HepG2 (cell line): Measurements from ENCODE around the gene ACTL6A. TPM values are rescaled to one million over a fixed set of nuclear protein-coding genes. Genes with fewer than 3 reads are reported as not detected.

Experiments
- NFIB ChIP-seq: sonication (generic); formaldehyde crosslinking; IDR thresholded peaks from 2 replicates; pipeline ENCODE4 v1.9.0; 2021; ENCODE audit warnings: missing genetic modification reagents, mild to moderate bottlenecking, borderline replicate concordance
- RELA ChIP-seq: sonication (generic); formaldehyde crosslinking; IDR thresholded peaks from 2 replicates; pipeline ENCODE4 v1.4.0; 2020; ENCODE audit warnings: missing genetic modification reagents
- STAG1 ChIP-seq: sonication (generic); formaldehyde crosslinking; IDR thresholded peaks from 2 replicates; pipeline ENCODE4 v1.4.0; 2020; ENCODE audit warnings: missing genetic modification reagents
- ZFP1 ChIP-seq: IDR thresholded peaks from 2 replicates; pipeline ENCODE4 v1.6.1; 2016
- ZNF260 ChIP-seq: sonication (generic); formaldehyde crosslinking; IDR thresholded peaks from 2 replicates; pipeline ENCODE4 v1.4.0; 2020; ENCODE audit warnings: missing genetic modification reagents, low read depth, mild to moderate bottlenecking, borderline replicate concordance
- ZNF350 ChIP-seq: sonication (generic); formaldehyde crosslinking; IDR thresholded peaks from 2 replicates; pipeline ENCODE4 v1.4.0; 2020; ENCODE audit warnings: mild to moderate bottlenecking, low read depth, missing genetic modification reagents, borderline replicate concordance
- ZNF460 ChIP-seq: sonication (generic); formaldehyde crosslinking; IDR thresholded peaks from 2 replicates; pipeline ENCODE4 v1.5.1; 2020; ENCODE audit warnings: missing genetic modification reagents, mild to moderate bottlenecking, borderline replicate concordance
- ZNF550 ChIP-seq: sonication (generic); formaldehyde crosslinking; IDR thresholded peaks from 2 replicates; pipeline ENCODE4 v1.4.0; 2020; ENCODE audit warnings: mild to moderate bottlenecking, missing genetic modification reagents, borderline replicate concordance
- ZNF891 ChIP-seq: sonication (generic); formaldehyde crosslinking; IDR thresholded peaks from 2 replicates; pipeline ENCODE4 v1.5.0; 2020; ENCODE audit warnings: mild to moderate bottlenecking, missing genetic modification reagents
- polyA plus RNA-seq, 8 experiments: library from polyadenylated mRNA; depleted of rRNA in 3 of 8; stranded (reverse) in 7 of 8; unstranded in 1 of 8; fragments of >200 nt; fragmentation: Illumina TruSeq in 4 of 8; extraction: Trizol in 4 of 8; gene quantifications; 2 replicates each; pipeline versions ENCODE4 v1.2.1 to v1.2.3, GENCODE V29; 2011 to 2016; ENCODE audit warnings: low read depth in 4 of 8, missing spikeins in 1 of 8, mixed read lengths in 1 of 8; ENCODE audit not compliant: insufficient read depth in 1 of 8
- total RNA-seq, 5 experiments: library from RNA; depleted of rRNA; stranded (reverse); fragments of >200 nt; fragmentation: Illumina TruSeq; extraction: Trizol; gene quantifications; 2 replicates each; pipeline ENCODE4 v1.2.3, GENCODE V29; 2016; ENCODE audit warnings: low read depth in 1 of 5
- TF ChIP-seq, protein P1 (sequence below): sonication (generic); formaldehyde crosslinking; IDR thresholded peaks from 2 replicates; pipeline ENCODE4 v1.4.0; 2020; ENCODE audit warnings: missing genetic modification reagents, borderline replicate concordance
- TF ChIP-seq, protein P2 (sequence below): sonication (generic); formaldehyde crosslinking; IDR thresholded peaks from 2 replicates; pipeline ENCODE4 v1.9.0; 2021; ENCODE audit warnings: missing genetic modification reagents, mild to moderate bottlenecking, borderline replicate concordance
- TF ChIP-seq, protein P3 (sequence below): conservative IDR thresholded peaks from 2 replicates; pipeline ENCODE4 v1.6.1; 2018; ENCODE audit warnings: missing genetic modification reagents
- TF ChIP-seq, protein P4 (sequence below): fragments of 450-650 bp; IDR thresholded peaks from 2 replicates; pipeline ENCODE4 v1.6.1; 2017; ENCODE audit warnings: mild to moderate bottlenecking
- TF ChIP-seq, protein P5 (sequence below): sonication (generic); formaldehyde crosslinking; IDR thresholded peaks from 2 replicates; pipeline ENCODE4 v1.4.0; 2020; ENCODE audit warnings: low read depth, missing genetic modification reagents

Gene ACTL6A
- total and polyA plus RNA-seq, 2 of the 13 experiments (the other 11 are each of a cell fraction or from before 2014, with no cell fraction given) = 58.1 to 84.1 TPM

DNA sequence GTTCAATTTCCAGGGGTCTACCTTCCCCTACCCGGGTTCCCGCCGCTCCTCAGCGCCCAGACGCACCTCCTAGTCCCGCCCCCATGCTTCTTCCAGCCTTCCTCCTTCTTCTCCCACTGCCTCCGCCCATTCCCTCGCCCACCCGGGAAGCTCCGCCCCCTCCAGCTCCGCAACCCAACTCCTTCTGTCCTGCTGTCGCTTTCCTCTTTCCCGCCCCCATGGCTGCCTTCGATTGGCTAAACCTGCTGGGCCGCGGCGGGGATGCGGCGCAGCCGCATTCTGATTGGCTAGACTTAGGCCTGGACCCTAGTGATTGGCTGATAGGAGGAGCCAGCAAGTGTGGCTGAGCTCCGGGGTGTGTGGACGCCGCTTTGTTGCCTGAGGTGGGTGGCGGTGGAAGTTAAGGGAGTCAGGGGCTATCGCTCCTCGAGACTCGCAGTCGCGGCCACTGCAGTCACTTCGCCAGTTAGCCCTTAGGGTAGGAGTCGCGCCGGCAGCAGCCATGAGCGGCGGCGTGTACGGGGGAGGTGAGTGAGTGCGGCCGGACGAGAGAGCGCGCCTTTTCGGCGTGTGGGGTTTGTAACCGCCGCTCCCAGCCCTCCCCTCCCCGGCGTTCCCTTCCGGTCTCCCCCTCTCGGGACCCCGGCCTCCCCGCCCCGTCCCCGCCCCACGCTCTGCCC is at the start of gene ACTL6A (continued):
- TF ChIP-seq, protein P1, sequence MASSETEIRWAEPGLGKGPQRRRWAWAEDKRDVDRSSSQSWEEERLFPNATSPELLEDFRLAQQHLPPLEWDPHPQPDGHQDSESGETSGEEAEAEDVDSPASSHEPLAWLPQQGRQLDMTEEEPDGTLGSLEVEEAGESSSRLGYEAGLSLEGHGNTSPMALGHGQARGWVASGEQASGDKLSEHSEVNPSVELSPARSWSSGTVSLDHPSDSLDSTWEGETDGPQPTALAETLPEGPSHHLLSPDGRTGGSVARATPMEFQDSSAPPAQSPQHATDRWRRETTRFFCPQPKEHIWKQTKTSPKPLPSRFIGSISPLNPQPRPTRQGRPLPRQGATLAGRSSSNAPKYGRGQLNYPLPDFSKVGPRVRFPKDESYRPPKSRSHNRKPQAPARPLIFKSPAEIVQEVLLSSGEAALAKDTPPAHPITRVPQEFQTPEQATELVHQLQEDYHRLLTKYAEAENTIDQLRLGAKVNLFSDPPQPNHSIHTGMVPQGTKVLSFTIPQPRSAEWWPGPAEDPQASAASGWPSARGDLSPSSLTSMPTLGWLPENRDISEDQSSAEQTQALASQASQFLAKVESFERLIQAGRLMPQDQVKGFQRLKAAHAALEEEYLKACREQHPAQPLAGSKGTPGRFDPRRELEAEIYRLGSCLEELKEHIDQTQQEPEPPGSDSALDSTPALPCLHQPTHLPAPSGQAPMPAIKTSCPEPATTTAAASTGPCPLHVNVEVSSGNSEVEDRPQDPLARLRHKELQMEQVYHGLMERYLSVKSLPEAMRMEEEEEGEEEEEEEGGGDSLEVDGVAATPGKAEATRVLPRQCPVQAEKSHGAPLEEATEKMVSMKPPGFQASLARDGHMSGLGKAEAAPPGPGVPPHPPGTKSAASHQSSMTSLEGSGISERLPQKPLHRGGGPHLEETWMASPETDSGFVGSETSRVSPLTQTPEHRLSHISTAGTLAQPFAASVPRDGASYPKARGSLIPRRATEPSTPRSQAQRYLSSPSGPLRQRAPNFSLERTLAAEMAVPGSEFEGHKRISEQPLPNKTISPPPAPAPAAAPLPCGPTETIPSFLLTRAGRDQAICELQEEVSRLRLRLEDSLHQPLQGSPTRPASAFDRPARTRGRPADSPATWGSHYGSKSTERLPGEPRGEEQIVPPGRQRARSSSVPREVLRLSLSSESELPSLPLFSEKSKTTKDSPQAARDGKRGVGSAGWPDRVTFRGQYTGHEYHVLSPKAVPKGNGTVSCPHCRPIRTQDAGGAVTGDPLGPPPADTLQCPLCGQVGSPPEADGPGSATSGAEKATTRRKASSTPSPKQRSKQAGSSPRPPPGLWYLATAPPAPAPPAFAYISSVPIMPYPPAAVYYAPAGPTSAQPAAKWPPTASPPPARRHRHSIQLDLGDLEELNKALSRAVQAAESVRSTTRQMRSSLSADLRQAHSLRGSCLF = no peak
- no peak for TF ChIP-seq STAG1 (CRISPR knock-in tag)
- TF ChIP-seq ZNF550 (CRISPR knock-in tag) = 0 out of 2 replicates have a peak, but pooled peaks have one; percentile 14
- TF ChIP-seq NFIB = no peak
- TF ChIP-seq, protein P2, sequence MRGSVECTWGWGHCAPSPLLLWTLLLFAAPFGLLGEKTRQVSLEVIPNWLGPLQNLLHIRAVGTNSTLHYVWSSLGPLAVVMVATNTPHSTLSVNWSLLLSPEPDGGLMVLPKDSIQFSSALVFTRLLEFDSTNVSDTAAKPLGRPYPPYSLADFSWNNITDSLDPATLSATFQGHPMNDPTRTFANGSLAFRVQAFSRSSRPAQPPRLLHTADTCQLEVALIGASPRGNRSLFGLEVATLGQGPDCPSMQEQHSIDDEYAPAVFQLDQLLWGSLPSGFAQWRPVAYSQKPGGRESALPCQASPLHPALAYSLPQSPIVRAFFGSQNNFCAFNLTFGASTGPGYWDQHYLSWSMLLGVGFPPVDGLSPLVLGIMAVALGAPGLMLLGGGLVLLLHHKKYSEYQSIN (CRISPR knock-in tag) = no peak
- no peak for TF ChIP-seq ZNF460
- no peak for TF ChIP-seq ZNF260 (CRISPR knock-in tag)
- TF ChIP-seq, protein P3, sequence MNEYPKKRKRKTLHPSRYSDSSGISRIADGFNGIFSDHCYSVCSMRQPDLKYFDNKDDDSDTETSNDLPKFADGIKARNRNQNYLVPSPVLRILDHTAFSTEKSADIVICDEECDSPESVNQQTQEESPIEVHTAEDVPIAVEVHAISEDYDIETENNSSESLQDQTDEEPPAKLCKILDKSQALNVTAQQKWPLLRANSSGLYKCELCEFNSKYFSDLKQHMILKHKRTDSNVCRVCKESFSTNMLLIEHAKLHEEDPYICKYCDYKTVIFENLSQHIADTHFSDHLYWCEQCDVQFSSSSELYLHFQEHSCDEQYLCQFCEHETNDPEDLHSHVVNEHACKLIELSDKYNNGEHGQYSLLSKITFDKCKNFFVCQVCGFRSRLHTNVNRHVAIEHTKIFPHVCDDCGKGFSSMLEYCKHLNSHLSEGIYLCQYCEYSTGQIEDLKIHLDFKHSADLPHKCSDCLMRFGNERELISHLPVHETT = no peak
- no peak for TF ChIP-seq ZNF350 (CRISPR knock-in tag)
- TF ChIP-seq ZFP1 (CRISPR knock-in tag) = no peak
- TF ChIP-seq, protein P4, sequence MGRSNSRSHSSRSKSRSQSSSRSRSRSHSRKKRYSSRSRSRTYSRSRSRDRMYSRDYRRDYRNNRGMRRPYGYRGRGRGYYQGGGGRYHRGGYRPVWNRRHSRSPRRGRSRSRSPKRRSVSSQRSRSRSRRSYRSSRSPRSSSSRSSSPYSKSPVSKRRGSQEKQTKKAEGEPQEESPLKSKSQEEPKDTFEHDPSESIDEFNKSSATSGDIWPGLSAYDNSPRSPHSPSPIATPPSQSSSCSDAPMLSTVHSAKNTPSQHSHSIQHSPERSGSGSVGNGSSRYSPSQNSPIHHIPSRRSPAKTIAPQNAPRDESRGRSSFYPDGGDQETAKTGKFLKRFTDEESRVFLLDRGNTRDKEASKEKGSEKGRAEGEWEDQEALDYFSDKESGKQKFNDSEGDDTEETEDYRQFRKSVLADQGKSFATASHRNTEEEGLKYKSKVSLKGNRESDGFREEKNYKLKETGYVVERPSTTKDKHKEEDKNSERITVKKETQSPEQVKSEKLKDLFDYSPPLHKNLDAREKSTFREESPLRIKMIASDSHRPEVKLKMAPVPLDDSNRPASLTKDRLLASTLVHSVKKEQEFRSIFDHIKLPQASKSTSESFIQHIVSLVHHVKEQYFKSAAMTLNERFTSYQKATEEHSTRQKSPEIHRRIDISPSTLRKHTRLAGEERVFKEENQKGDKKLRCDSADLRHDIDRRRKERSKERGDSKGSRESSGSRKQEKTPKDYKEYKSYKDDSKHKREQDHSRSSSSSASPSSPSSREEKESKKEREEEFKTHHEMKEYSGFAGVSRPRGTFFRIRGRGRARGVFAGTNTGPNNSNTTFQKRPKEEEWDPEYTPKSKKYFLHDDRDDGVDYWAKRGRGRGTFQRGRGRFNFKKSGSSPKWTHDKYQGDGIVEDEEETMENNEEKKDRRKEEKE = no peak
- no peak for TF ChIP-seq ZNF891
- no peak for TF ChIP-seq RELA (CRISPR knock-in tag)
- TF ChIP-seq, protein P5, sequence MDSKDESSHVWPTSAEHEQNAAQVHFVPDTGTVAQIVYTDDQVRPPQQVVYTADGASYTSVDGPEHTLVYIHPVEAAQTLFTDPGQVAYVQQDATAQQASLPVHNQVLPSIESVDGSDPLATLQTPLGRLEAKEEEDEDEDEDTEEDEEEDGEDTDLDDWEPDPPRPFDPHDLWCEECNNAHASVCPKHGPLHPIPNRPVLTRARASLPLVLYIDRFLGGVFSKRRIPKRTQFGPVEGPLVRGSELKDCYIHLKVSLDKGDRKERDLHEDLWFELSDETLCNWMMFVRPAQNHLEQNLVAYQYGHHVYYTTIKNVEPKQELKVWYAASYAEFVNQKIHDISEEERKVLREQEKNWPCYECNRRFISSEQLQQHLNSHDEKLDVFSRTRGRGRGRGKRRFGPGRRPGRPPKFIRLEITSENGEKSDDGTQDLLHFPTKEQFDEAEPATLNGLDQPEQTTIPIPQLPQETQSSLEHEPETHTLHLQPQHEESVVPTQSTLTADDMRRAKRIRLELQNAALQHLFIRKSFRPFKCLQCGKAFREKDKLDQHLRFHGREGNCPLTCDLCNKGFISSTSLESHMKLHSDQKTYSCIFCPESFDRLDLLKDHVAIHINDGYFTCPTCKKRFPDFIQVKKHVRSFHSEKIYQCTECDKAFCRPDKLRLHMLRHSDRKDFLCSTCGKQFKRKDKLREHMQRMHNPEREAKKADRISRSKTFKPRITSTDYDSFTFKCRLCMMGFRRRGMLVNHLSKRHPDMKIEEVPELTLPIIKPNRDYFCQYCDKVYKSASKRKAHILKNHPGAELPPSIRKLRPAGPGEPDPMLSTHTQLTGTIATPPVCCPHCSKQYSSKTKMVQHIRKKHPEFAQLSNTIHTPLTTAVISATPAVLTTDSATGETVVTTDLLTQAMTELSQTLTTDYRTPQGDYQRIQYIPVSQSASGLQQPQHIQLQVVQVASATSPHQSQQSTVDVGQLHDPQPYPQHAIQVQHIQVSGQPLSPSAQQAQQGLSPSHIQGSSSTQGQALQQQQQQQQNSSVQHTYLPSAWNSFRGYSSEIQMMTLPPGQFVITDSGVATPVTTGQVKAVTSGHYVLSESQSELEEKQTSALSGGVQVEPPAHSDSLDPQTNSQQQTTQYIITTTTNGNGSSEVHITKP (CRISPR knock-in tag) = peak; percentile 44; the same call in 1 of the 2 replicates
